Stomach (tissue), 4 donors: ENCODE measurements around the gene RNF115.

ENCODE experiments used
- POLR2A ChIP-seq, 4 donors: fragments of 450-650 bp; IDR thresholded peaks; one replicate each; pipeline ENCODE4 v1.6.1; 2016; ENCODE audit warnings: antibody characterized with exemption in 4 of 4, control low read depth in 2 of 4, mild to moderate bottlenecking in 1 of 4, moderate library complexity in 1 of 4
- TF ChIP-seq, protein P1 (sequence below), 7 experiments: fragments of 450-650 bp in 4 of 7; fragments of 200-600 bp in 3 of 7; sonication (generic) in 3 of 7; IDR thresholded peaks; one replicate each; pipeline ENCODE4 v1.5.1; 2016 to 2019; ENCODE audit warnings: antibody characterized with exemption in 7 of 7, control low read depth in 2 of 7, mild to moderate bottlenecking in 1 of 7

DNA sequence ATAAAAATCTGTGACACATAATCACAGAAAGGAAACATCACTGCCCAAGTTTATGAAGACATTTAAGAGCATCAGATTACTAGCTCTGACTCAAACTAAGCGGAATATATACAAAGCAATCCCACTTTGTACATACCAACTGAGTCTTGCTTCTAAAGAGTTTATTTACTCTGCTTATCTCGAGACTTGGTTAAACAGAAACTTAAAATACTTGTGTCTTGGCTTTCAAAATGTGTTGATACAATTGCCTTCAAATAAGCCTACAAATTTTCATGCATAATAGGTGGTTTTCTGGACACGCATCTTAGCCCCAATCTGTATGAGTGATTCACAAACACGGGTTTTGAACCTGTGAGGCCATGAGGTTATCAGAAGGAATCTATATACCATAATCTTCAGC lies 83.6 kb downstream of the RNF115 start:
- no peak for TF ChIP-seq POLR2A (IDR thresholded peaks at IDR 0.05)
- TF ChIP-seq, protein P1, sequence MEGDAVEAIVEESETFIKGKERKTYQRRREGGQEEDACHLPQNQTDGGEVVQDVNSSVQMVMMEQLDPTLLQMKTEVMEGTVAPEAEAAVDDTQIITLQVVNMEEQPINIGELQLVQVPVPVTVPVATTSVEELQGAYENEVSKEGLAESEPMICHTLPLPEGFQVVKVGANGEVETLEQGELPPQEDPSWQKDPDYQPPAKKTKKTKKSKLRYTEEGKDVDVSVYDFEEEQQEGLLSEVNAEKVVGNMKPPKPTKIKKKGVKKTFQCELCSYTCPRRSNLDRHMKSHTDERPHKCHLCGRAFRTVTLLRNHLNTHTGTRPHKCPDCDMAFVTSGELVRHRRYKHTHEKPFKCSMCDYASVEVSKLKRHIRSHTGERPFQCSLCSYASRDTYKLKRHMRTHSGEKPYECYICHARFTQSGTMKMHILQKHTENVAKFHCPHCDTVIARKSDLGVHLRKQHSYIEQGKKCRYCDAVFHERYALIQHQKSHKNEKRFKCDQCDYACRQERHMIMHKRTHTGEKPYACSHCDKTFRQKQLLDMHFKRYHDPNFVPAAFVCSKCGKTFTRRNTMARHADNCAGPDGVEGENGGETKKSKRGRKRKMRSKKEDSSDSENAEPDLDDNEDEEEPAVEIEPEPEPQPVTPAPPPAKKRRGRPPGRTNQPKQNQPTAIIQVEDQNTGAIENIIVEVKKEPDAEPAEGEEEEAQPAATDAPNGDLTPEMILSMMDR (IDR thresholded peaks at IDR 0.05) = no peak
